Testis (tissue), 3 donors: ENCODE data around the gene WNT8A. TPM values are rescaled to one million over a fixed set of nuclear protein-coding genes. Genes with fewer than 3 reads are reported as not detected.

Experiments
- DNase-seq: peaks from one replicate; pipeline ENCODE4 v3.0.0-alpha.2; 2019
- H3K27ac ChIP-seq, 2 donors: fragments of 200-600 bp; sonication (generic); one replicate each; pipeline ENCODE4 v1.5.1; 2019
- H3K27me3 ChIP-seq: fragments of 200-600 bp; sonication (generic); one replicate; pipeline ENCODE4 v1.5.1; 2019
- H3K36me3 ChIP-seq: fragments of 200-600 bp; sonication (generic); one replicate; pipeline ENCODE4 v1.5.1; 2017; ENCODE audit warnings: low read depth; ENCODE audit errors: missing control alignments
- H3K4me1 ChIP-seq: fragments of 200-600 bp; sonication (generic); one replicate; pipeline ENCODE4 v1.5.1; 2019
- H3K4me3 ChIP-seq, 2 donors: fragments of 200-600 bp; sonication (generic); one replicate each; pipeline ENCODE4 v1.5.1; 2017 to 2019
- H3K9me3 ChIP-seq: fragments of 200-600 bp; sonication (generic); one replicate; pipeline ENCODE4 v1.5.1; 2017
- POLR2A ChIP-seq: fragments of 450-650 bp; IDR thresholded peaks from one replicate; pipeline ENCODE4 v1.6.1; 2017; ENCODE audit warnings: antibody characterized with exemption, mild to moderate bottlenecking, moderate library complexity
- WGBS, 2 donors: methylation state at CpG; one replicate each; pipeline ENCODE4 v1.1.5; 2018; 5-methylcytosine and 5-hydroxymethylcytosine counted together
- intact Hi-C: fragments of 100-400 bp; cut with DNase I; formaldehyde crosslinking; loops from one replicate; pipeline ENCODE4 v1.15.1; 2023; ENCODE audit warnings: low total_unique reads
- polyA plus RNA-seq: library from polyadenylated mRNA; stranded (reverse); fragments of 350-450 nt; fragmentation: Illumina TruSeq; extraction: RNeasy Lipid Tissue Mini Kit (QIAGEN cat#74804); gene quantifications from one replicate; pipeline ENCODE4 v1.2.3, GENCODE V29; 2014; ENCODE audit warnings: low read depth, low replicate concordance; ENCODE audit not compliant: insufficient read depth
- total RNA-seq, 2 donors: library from RNA; depleted of rRNA; stranded (reverse); fragments of >200 nt; gene quantifications; one replicate each; pipeline ENCODE4 v1.2.3, GENCODE V29; 2016
- TF ChIP-seq, protein P1 (sequence below), 3 experiments: fragments of 450-650 bp in 2 of 3; fragments of 200-600 bp in 1 of 3; sonication (generic) in 1 of 3; IDR thresholded peaks; one replicate each; pipeline ENCODE4 v1.5.1; 2016 to 2019; ENCODE audit warnings: antibody characterized with exemption in 3 of 3, mild to moderate bottlenecking in 2 of 3, moderate library complexity in 1 of 3

The WNT8A gene
- total and polyA plus RNA-seq, 3 donors from 2014 or later = 0.71 to 1.4 (median 1.3) TPM

DNA sequence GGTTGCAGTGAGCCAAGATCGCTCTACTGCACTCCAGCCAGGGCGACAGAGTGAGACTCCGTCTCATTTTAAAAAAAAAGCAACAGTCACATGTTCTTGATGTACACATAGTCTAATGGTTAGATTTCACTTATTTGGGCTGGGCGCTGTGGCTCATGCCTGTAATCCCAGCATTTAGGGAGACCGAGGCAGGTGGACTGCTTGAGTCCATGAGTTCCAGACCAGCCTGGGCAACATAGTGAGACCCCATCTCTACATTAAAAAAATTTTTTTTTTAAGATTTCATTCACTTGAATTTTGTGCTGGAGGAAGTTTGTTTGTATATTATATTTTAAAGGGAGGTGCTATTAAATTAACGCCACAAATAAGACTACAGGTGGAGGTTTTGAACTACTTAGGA is 21.9 kb downstream of the WNT8A start:
- Histone ChIP-seq H3K4me3 (no peak overlapping the region), H3K27ac (no peak overlapping the region), H3K4me1 (no peaks in the 10 kb centered on the region), H3K9me3 (no peaks in the 10 kb centered on the region), H3K27me3 (no peaks in the 10 kb centered on the region), H3K36me3 (no peaks in the 10 kb centered on the region)
- DNase-seq = no peak
- 93 to 98% methylated on average over 6 of the region's 6 CpGs for WGBS, 2 donors
- TF ChIP-seq POLR2A = no peak
- TF ChIP-seq, protein P1, sequence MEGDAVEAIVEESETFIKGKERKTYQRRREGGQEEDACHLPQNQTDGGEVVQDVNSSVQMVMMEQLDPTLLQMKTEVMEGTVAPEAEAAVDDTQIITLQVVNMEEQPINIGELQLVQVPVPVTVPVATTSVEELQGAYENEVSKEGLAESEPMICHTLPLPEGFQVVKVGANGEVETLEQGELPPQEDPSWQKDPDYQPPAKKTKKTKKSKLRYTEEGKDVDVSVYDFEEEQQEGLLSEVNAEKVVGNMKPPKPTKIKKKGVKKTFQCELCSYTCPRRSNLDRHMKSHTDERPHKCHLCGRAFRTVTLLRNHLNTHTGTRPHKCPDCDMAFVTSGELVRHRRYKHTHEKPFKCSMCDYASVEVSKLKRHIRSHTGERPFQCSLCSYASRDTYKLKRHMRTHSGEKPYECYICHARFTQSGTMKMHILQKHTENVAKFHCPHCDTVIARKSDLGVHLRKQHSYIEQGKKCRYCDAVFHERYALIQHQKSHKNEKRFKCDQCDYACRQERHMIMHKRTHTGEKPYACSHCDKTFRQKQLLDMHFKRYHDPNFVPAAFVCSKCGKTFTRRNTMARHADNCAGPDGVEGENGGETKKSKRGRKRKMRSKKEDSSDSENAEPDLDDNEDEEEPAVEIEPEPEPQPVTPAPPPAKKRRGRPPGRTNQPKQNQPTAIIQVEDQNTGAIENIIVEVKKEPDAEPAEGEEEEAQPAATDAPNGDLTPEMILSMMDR (IDR thresholded peaks at IDR 0.05) = no peak
- intact Hi-C loops = no loop called here

DNA sequence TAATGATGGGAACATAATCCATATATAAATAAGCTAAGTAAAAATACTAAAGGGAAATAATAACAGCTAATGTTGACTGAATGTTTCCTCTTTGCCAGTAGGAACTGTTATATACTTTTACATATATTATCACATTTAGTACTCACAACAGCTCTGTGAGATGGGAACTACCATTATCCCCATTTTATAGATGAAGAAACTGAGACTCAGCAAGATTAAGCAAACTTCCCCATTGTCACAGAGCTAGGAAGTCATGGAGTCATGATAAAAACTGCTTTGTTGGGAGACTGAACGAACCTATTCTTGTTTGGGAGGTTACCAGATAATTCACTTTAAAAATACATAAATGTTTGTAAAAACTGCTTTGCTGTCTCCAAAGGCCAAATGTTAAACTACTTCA is 23.4 kb downstream of the WNT8A start:
- H3K4me3 ChIP-seq = no peak overlapping the region
- intact Hi-C loops = no loop called here
- no peak overlapping the region for H3K27ac ChIP-seq
- H3K9me3 ChIP-seq = no peaks in the 10 kb centered on the region
- WGBS, 2 donors = 28 to 29% methylated on average over 1 of the region's 1 CpG
- no peaks in the 10 kb centered on the region for H3K27me3 ChIP-seq
- H3K4me1 ChIP-seq = no peaks in the 10 kb centered on the region
- no peak for DNase-seq
- TF ChIP-seq POLR2A = no peak
- TF ChIP-seq, protein P1 (IDR thresholded peaks at IDR 0.05) = no peak
- no peaks in the 10 kb centered on the region for H3K36me3 ChIP-seq

DNA sequence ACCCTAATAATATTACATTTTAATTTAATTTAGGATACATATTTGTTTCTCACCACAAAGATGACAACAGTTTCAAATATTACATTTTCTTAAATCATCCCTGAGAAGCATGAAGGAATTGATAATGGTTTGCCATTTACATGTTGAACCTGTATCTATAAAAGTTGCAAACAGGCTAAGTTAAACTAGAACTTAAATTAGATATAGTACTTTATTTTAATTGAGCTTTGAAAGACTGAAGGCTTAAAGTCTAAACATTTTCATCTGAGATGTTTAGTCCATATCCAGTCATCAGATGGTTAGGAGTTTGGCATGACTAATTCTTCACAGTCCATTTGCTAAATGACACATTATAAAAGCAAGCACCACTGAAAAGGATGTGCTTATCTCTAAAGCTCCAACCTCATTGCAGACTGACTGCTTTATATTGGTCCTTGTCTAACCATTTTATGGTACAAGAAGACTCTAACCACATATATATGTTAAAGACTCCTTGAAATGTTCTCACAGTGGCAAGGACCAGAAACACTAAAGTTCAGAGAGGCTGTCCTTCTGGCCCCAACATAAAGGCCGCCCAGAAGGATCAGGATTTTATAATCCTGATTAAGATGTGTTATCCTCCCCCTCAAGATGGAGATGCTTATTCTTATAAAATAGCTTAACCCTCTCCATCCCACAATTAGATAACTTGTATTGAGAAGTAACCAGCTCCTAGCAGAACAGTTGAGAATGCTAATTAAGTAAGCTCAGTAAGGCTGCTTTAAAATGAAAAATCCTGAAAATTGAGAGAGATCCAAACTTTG is 25.8 kb downstream of the WNT8A start:
- H3K36me3 ChIP-seq = no peaks in the 10 kb centered on the region
- H3K4me1 ChIP-seq = no peaks in the 10 kb centered on the region
- H3K27me3 ChIP-seq = no peaks in the 10 kb centered on the region
- H3K4me3 ChIP-seq = no peak overlapping the region
- DNase-seq = no peak
- intact Hi-C loops = no loop called here
- no peaks in the 10 kb centered on the region for H3K9me3 ChIP-seq
- H3K27ac ChIP-seq = no peak overlapping the region
- no peak for TF ChIP-seq POLR2A
- TF ChIP-seq, protein P1 (IDR thresholded peaks at IDR 0.05) = no peak
- WGBS, 2 donors = 79 to 87% methylated on average over 1 of the region's 1 CpG

DNA sequence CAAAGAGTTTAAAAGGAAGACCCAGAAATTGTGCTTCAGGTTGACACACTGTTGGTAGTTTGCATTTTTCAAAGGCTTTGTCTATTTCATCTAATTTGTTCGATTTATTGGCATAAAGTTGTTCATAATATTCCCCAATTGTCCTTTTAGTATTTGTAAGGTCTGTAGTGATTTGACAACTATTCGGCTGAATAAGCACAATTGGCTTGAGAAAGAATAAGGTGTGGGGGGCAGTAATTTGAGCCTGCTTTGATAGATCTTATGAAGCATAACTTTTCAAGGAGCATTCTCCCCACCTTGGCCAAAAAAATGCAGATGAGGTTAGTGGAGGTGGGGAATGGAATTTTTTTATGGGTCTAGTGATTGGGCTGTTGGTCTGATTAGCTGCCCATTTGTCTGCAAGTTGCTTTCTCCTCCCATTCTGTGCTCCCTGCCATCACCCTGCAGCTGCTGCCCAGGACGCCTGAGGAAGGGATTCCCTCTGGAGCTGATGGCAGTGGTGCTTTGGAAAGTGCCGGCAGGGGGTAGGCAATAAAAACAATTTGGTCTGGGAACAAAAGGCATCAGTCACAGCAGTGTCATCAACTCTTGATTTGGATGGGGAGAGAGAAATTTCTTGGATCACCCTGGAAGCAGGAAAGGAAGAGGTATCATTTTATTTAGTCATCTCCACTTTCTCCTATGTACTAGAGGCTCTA is 26.6 kb downstream of the WNT8A start:
- no peak for TF ChIP-seq POLR2A
- TF ChIP-seq, protein P1 (IDR thresholded peaks at IDR 0.05) = no peak
- Histone ChIP-seq H3K27ac (no peak overlapping the region), H3K27me3 (no peaks in the 10 kb centered on the region), H3K4me1 (no peaks in the 10 kb centered on the region), H3K4me3 (no peak overlapping the region), H3K36me3 (no peaks in the 10 kb centered on the region), H3K9me3 (no peaks in the 10 kb centered on the region)
- DNase-seq = no peak
- intact Hi-C loops = no loop called here
- WGBS, 2 donors = 58 to 75% methylated on average over 4 of the region's 4 CpGs
